HG03280 (cell line): ENCODE measurements around the gene SENP6.
"Not testable (repeated sequence)": the region's sequence is repeated elsewhere in the genome, so short reads cannot be mapped to it uniquely, and the experiment has no call there.

Experiments used
- ATAC-seq: cut with Tn5 transposase; IDR thresholded peaks from one replicate; pipeline ENCODE4 v1.9.1; 2021; ENCODE audit warnings: mild to moderate bottlenecking, moderate library complexity; ENCODE audit not compliant: unreplicated experiment

The SENP6 gene

GRCh38 chr6:75601304-75602245, at the start of gene SENP6:
TSS of gene SENP6 (plus strand) at chr6:75601880. CDS start at chr6:75602525, 645 bp downstream.
- ATAC-seq = peak; percentile 74

- ATAC-seq = no peak
Measured at GRCh38 chr6:75556240-75556639, 45.4 kb upstream of the SENP6 start.

GRCh38 chr6:75557068-75557467, 44.6 kb upstream of the SENP6 start:
- no peak for ATAC-seq

GRCh38 chr6:75563032-75563431, 38.6 kb upstream of the SENP6 start:
- peak; percentile 80 for ATAC-seq

- no peak for ATAC-seq
Measured at GRCh38 chr6:75566137-75566767, 35.4 kb upstream of the SENP6 start.

- ATAC-seq = no peak
Measured at GRCh38 chr6:75568100-75568499, 33.6 kb upstream of the SENP6 start.

- no peak for ATAC-seq
Measured at GRCh38 chr6:75568965-75569364, 32.7 kb upstream of the SENP6 start.

- ATAC-seq = not testable (repeated sequence)
Measured at GRCh38 chr6:75570671-75571070, 31.0 kb upstream of the SENP6 start.

- ATAC-seq = no peak
Measured at GRCh38 chr6:75572072-75572471, 29.6 kb upstream of the SENP6 start.

- ATAC-seq = no peak
Measured at GRCh38 chr6:75579951-75580350, 21.7 kb upstream of the SENP6 start.

- ATAC-seq = no peak
Measured at GRCh38 chr6:75581231-75581630, 20.4 kb upstream of the SENP6 start.

GRCh38 chr6:75584552-75584951, 17.1 kb upstream of the SENP6 start:
- not testable (repeated sequence) for ATAC-seq

GRCh38 chr6:75588948-75589347, 12.7 kb upstream of the SENP6 start:
- ATAC-seq = no peak

GRCh38 chr6:75590370-75590769, 11.3 kb upstream of the SENP6 start:
- no peak for ATAC-seq

- ATAC-seq = not testable (repeated sequence)
Measured at GRCh38 chr6:75596380-75596779, 5.3 kb upstream of the SENP6 start.

- ATAC-seq = no peak
Measured at GRCh38 chr6:75600768-75601167, 912 bp upstream of the SENP6 start.

GRCh38 chr6:75602246-75603105, 796 bp downstream of the SENP6 start:
- peak; percentile 39 for ATAC-seq

- no peak for ATAC-seq
Measured at GRCh38 chr6:75603106-75603420, 1.4 kb downstream of the SENP6 start.

GRCh38 chr6:75604294-75604693, 2.6 kb downstream of the SENP6 start:
- no peak for ATAC-seq

- ATAC-seq = no peak
Measured at GRCh38 chr6:75605635-75606034, 4.0 kb downstream of the SENP6 start.

GRCh38 chr6:75608304-75608703, 6.6 kb downstream of the SENP6 start:
- ATAC-seq = no peak
